ENCODE measurements around the gene NCKAP1.

Gene NCKAP1

GRCh38 chr2:182946958-182947369, 91.3 kb downstream of the NCKAP1 start:
- no peak for DNase-seq

- no peak for DNase-seq
These were observed 94.9 kb downstream of the NCKAP1 start for GRCh38 chr2:182943339-182943738.

- no peak for DNase-seq
These were observed 95.5 kb downstream of the NCKAP1 start for GRCh38 chr2:182942756-182943155.

- no peak for DNase-seq
These were observed 96.3 kb downstream of the NCKAP1 start for GRCh38 chr2:182941919-182942318.

- no peak for DNase-seq
These were observed 97.0 kb downstream of the NCKAP1 start for GRCh38 chr2:182941121-182941722.

GRCh38 chr2:182937870-182938269, 100.4 kb downstream of the NCKAP1 start:
- no peak for DNase-seq

- no peak for DNase-seq
These were observed 104.6 kb downstream of the NCKAP1 start for GRCh38 chr2:182933629-182934028.

- DNase-seq, result no peak
These were observed 108.3 kb downstream of the NCKAP1 start for GRCh38 chr2:182929972-182930371.

GRCh38 chr2:182924306-182924705, 114.0 kb downstream of the NCKAP1 start:
- no peak for DNase-seq

- DNase-seq, result no peak
These were observed 117.0 kb downstream of the NCKAP1 start for GRCh38 chr2:182921234-182921633.

- DNase-seq, result no peak
These were observed 117.6 kb downstream of the NCKAP1 start for GRCh38 chr2:182920631-182921056.

GRCh38 chr2:182920089-182920488, 118.2 kb downstream of the NCKAP1 start:
- DNase-seq, result no peak

GRCh38 chr2:182918961-182919652, 119.2 kb downstream of the NCKAP1 start:
- DNase-seq, result no peak

GRCh38 chr2:182917924-182918323, 120.3 kb downstream of the NCKAP1 start:
- DNase-seq, result no peak

GRCh38 chr2:182916417-182916816, 121.8 kb downstream of the NCKAP1 start:
- no peak for DNase-seq

GRCh38 chr2:182915369-182916326, 122.6 kb downstream of the NCKAP1 start:
- no peak for DNase-seq

GRCh38 chr2:182914852-182915251, 123.4 kb downstream of the NCKAP1 start:
- no peak for DNase-seq

GRCh38 chr2:182913064-182913463, 125.2 kb downstream of the NCKAP1 start:
- no peak for DNase-seq

- no peak for DNase-seq
These were observed 125.7 kb downstream of the NCKAP1 start for GRCh38 chr2:182912518-182912915.

GRCh38 chr2:182911813-182912517, 126.3 kb downstream of the NCKAP1 start:
- DNase-seq, result no peak

- DNase-seq, result no peak
These were observed 127.3 kb downstream of the NCKAP1 start for GRCh38 chr2:182910965-182911364.

- DNase-seq, result no peak
These were observed 131.0 kb downstream of the NCKAP1 start for GRCh38 chr2:182907081-182907830.
